GM18498 (cell line): ENCODE results near the gene FOXA1.

Experiments used
- ATAC-seq: cut with Tn5 transposase; IDR thresholded peaks from one replicate; pipeline ENCODE4 v1.9.1; 2021; ENCODE audit warnings: mild to moderate bottlenecking, moderate library complexity; ENCODE audit not compliant: unreplicated experiment

Gene FOXA1

GRCh38 chr14:37594971-37595808 is at the start of gene FOXA1, which contains the start of gene TTC6:
TSS of gene FOXA1 (minus strand) at chr14:37595249. CDS start at chr14:37594972, 277 bp downstream.
TSS of gene TTC6 (plus strand) at chr14:37595629. CDS start at chr14:37622065, 26,436 bp downstream.
- ATAC-seq: no peak

- no peak for ATAC-seq
Observed at GRCh38 chr14:37643701-37644100, 48.7 kb upstream of the FOXA1 start.

GRCh38 chr14:37642125-37642524 is 47.1 kb upstream of the FOXA1 start:
- ATAC-seq: no peak

GRCh38 chr14:37641117-37641516 is 46.1 kb upstream of the FOXA1 start:
- no peak for ATAC-seq

- ATAC-seq: no peak
Observed at GRCh38 chr14:37638599-37638998, 43.5 kb upstream of the FOXA1 start.

- no peak for ATAC-seq
Observed at GRCh38 chr14:37637341-37637740, 42.3 kb upstream of the FOXA1 start.

- ATAC-seq: no peak
Observed at GRCh38 chr14:37625597-37626595, 30.8 kb upstream of the FOXA1 start.

GRCh38 chr14:37623971-37624370 is 28.9 kb upstream of the FOXA1 start:
- no peak for ATAC-seq

GRCh38 chr14:37623426-37623951 is 28.4 kb upstream of the FOXA1 start:
- ATAC-seq: no peak

- no peak for ATAC-seq
Observed at GRCh38 chr14:37622231-37622923, 27.3 kb upstream of the FOXA1 start.

- no peak for ATAC-seq
Observed at GRCh38 chr14:37620856-37621255, 25.8 kb upstream of the FOXA1 start.

GRCh38 chr14:37618498-37619028 is 23.5 kb upstream of the FOXA1 start:
- ATAC-seq: no peak

- ATAC-seq: no peak
Observed at GRCh38 chr14:37617864-37618365, 22.9 kb upstream of the FOXA1 start.

GRCh38 chr14:37616853-37617252 is 21.8 kb upstream of the FOXA1 start:
- ATAC-seq: no peak

GRCh38 chr14:37615582-37616289 is 20.7 kb upstream of the FOXA1 start:
- ATAC-seq: no peak

- no peak for ATAC-seq
Observed at GRCh38 chr14:37610945-37611523, 16.0 kb upstream of the FOXA1 start.

- no peak for ATAC-seq
Observed at GRCh38 chr14:37608649-37609048, 13.6 kb upstream of the FOXA1 start.

- ATAC-seq: no peak
Observed at GRCh38 chr14:37606678-37607077, 11.6 kb upstream of the FOXA1 start.

GRCh38 chr14:37603688-37604251 is 8.7 kb upstream of the FOXA1 start:
- ATAC-seq: no peak
